Type B pancreatic cell (in vitro differentiated cells): ENCODE results near the gene TRIM72. TPM values are rescaled to one million over a fixed set of nuclear protein-coding genes. Genes with fewer than 3 reads are reported as not detected.

ENCODE experiments used
- DNase-seq: peaks from one replicate; pipeline ENCODE4 v3.0.0; 2021; ENCODE audit warnings: mixed read lengths; ENCODE audit not compliant: unreplicated experiment; ENCODE audit errors: extremely low spot score
- H3K27ac Mint-ChIP-seq: 2 replicates; pipeline ENCODE4 v1.8.0; 2021; ENCODE audit warnings: mild to moderate bottlenecking, mixed read lengths
- H3K27me3 Mint-ChIP-seq: 2 replicates; pipeline ENCODE4 v1.8.0; 2021; ENCODE audit warnings: mixed read lengths
- H3K36me3 Mint-ChIP-seq: 2 replicates; pipeline ENCODE4 v1.8.0; 2021; ENCODE audit warnings: mixed read lengths
- H3K4me1 Mint-ChIP-seq: one replicate; pipeline ENCODE4 v1.8.0; 2021; ENCODE audit warnings: mixed read lengths; ENCODE audit not compliant: unreplicated experiment
- H3K4me3 Mint-ChIP-seq: 2 replicates; pipeline ENCODE4 v1.8.0; 2021; ENCODE audit warnings: mild to moderate bottlenecking, mixed read lengths
- H3K9me3 Mint-ChIP-seq: 2 replicates; pipeline ENCODE4 v1.8.0; 2021; ENCODE audit warnings: mixed read lengths
- total RNA-seq: library from RNA; stranded (reverse); gene quantifications from 2 replicates; pipeline ENCODE4 v1.2.1, GENCODE V29; 2021; ENCODE audit warnings: low replicate concordance
- TF ChIP-seq, protein P1 (sequence below): fragments of 200-600 bp; sonication (generic); conservative IDR thresholded peaks from 2 replicates; pipeline ENCODE4 v1.5.0; 2021; ENCODE audit warnings: antibody characterized with exemption, mild to moderate bottlenecking

Gene TRIM72
- total RNA-seq, 1 donor from 2014 or later = not detected

DNA sequence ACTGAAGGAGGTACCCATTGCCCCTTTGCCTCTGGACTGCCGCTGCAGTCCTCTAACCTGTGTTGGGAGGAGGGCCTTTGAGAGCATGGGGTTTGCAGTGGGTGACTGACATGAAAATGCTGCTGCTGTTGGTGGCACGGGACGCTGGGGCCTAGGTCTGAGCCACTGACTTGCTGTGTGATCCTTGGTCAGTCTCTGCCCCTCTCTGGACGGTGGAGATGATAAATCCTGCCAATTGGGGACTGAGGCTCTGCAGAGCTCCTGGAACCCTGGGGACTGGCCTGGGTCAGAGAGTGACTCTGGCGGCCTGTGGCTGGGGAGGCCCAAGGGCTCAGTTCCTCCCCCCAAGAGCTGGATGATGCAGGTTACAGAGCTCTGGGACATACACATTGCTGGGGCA lies 9.1 kb downstream of the TRIM72 start:
- Mint-ChIP-seq H3K27ac (no peak overlapping the region), H3K27me3 (peaks cover 38% of the 10 kb centered on the region), H3K9me3 (no peaks in the 10 kb centered on the region), H3K4me3 (no peak overlapping the region), H3K4me1 (no peaks in the 10 kb centered on the region), H3K36me3 (no peaks in the 10 kb centered on the region)
- DNase-seq = no peak
- TF ChIP-seq, protein P1, sequence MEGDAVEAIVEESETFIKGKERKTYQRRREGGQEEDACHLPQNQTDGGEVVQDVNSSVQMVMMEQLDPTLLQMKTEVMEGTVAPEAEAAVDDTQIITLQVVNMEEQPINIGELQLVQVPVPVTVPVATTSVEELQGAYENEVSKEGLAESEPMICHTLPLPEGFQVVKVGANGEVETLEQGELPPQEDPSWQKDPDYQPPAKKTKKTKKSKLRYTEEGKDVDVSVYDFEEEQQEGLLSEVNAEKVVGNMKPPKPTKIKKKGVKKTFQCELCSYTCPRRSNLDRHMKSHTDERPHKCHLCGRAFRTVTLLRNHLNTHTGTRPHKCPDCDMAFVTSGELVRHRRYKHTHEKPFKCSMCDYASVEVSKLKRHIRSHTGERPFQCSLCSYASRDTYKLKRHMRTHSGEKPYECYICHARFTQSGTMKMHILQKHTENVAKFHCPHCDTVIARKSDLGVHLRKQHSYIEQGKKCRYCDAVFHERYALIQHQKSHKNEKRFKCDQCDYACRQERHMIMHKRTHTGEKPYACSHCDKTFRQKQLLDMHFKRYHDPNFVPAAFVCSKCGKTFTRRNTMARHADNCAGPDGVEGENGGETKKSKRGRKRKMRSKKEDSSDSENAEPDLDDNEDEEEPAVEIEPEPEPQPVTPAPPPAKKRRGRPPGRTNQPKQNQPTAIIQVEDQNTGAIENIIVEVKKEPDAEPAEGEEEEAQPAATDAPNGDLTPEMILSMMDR = no peak

DNA sequence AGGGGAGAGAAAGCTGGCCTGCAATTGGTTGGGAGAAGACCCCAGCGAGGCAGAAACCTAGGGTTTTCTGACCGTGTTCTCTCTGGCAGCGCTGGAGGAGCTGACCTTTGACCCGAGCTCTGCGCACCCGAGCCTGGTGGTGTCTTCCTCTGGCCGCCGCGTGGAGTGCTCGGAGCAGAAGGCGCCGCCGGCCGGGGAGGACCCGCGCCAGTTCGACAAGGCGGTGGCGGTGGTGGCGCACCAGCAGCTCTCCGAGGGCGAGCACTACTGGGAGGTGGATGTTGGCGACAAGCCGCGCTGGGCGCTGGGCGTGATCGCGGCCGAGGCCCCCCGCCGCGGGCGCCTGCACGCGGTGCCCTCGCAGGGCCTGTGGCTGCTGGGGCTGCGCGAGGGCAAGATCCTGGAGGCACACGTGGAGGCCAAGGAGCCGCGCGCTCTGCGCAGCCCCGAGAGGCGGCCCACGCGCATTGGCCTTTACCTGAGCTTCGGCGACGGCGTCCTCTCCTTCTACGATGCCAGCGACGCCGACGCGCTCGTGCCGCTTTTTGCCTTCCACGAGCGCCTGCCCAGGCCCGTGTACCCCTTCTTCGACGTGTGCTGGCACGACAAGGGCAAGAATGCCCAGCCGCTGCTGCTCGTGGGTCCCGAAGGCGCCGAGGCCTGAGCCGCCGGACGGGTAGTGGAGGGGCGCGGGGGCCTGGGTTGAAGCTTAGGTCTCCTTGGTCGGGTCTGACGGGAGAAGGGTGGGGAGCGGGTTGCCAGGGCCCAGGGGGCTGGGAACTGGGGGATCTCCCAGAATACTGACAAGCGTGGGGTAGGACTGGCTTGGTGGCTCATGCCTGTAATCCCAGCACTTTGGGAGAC lies 10.4 kb downstream of the TRIM72 start:
- Mint-ChIP-seq H3K27ac (no peak overlapping the region), H3K27me3 (peaks cover 29% of the 10 kb centered on the region), H3K36me3 (no peaks in the 10 kb centered on the region), H3K9me3 (no peaks in the 10 kb centered on the region), H3K4me3 (no peak overlapping the region), H3K4me1 (no peaks in the 10 kb centered on the region)
- TF ChIP-seq, protein P1 = no peak
- DNase-seq = no peak

DNA sequence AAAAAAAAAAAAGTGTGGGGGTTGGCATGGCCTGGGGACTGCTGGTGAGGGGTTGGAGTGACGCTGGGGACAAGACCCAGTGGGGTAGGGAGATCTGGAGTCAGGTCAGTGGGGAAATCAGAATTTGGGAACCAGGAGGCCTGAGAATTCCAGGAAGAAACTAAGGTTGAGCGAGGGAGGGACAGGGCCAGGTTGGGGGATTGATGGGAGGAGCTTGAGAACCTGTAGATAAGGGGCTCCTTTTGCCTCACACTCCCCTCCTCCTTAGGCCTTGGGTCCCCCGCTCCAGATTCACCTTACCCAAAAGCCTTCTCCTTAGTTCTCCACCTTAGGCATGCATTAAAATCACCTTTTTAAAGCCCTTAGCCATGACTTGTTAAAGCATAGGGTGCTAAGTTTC lies 11.3 kb downstream of the TRIM72 start:
- no peak overlapping the region for H3K4me3 Mint-ChIP-seq
- H3K27me3 Mint-ChIP-seq = peaks cover 23% of the 10 kb centered on the region
- TF ChIP-seq, protein P1 = no peak
- DNase-seq = no peak
- H3K4me1 Mint-ChIP-seq = no peaks in the 10 kb centered on the region
- no peak overlapping the region for H3K27ac Mint-ChIP-seq
- no peaks in the 10 kb centered on the region for H3K9me3 Mint-ChIP-seq
- no peaks in the 10 kb centered on the region for H3K36me3 Mint-ChIP-seq

DNA sequence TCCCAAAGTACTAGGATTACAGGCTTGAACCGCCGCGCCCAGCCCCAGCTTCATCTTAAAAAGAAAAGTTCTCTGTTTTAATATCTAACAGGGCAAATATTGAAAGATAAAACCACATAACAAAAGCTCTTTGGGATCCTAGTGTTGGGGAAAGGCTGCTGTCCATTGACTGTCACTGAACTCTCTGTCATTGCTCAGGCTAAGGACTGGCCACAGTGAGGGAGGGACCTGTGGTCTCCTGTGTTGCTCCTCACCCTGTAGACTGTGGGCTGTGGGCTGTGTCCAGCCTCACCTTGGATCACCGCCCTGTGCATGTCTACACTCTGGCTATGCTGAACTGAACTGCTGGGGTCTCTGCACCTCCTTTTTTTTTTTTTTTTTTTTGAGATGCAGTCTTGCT lies 14.3 kb downstream of the TRIM72 start:
- no peak overlapping the region for H3K4me3 Mint-ChIP-seq
- H3K27me3 Mint-ChIP-seq = peaks cover 4% of the 10 kb centered on the region
- H3K27ac Mint-ChIP-seq = no peak overlapping the region
- TF ChIP-seq, protein P1 = no peak
- H3K36me3 Mint-ChIP-seq = no peaks in the 10 kb centered on the region
- H3K4me1 Mint-ChIP-seq = no peaks in the 10 kb centered on the region
- DNase-seq = no peak
- no peaks in the 10 kb centered on the region for H3K9me3 Mint-ChIP-seq

DNA sequence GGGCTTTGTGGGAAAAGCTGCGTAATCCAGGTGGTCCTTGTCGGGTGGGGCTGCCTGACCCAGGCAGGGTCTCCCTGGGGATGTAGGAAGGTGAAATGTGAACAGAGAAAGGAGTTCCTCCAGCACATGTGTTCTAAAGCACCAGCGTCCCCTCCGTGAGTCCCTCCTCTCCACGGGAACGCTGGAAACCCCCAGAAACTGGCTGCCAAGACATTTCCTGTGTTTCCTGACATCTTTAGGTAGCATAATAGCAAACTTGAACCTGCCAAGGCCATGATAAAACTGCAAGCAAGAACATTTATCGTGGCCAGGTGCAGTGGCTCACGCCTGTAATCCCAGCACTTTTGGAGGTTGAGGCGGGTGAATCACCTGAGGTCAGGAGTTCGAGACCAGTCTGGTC lies 15.6 kb downstream of the TRIM72 start:
- no peaks in the 10 kb centered on the region for H3K4me1 Mint-ChIP-seq
- H3K36me3 Mint-ChIP-seq = no peaks in the 10 kb centered on the region
- H3K27me3 Mint-ChIP-seq = peaks cover 4% of the 10 kb centered on the region
- no peak for DNase-seq
- TF ChIP-seq, protein P1 = no peak
- no peak overlapping the region for H3K27ac Mint-ChIP-seq
- no peak overlapping the region for H3K4me3 Mint-ChIP-seq
- H3K9me3 Mint-ChIP-seq = no peaks in the 10 kb centered on the region
